ENCODE data around the gene TFAP2A.

DNA sequence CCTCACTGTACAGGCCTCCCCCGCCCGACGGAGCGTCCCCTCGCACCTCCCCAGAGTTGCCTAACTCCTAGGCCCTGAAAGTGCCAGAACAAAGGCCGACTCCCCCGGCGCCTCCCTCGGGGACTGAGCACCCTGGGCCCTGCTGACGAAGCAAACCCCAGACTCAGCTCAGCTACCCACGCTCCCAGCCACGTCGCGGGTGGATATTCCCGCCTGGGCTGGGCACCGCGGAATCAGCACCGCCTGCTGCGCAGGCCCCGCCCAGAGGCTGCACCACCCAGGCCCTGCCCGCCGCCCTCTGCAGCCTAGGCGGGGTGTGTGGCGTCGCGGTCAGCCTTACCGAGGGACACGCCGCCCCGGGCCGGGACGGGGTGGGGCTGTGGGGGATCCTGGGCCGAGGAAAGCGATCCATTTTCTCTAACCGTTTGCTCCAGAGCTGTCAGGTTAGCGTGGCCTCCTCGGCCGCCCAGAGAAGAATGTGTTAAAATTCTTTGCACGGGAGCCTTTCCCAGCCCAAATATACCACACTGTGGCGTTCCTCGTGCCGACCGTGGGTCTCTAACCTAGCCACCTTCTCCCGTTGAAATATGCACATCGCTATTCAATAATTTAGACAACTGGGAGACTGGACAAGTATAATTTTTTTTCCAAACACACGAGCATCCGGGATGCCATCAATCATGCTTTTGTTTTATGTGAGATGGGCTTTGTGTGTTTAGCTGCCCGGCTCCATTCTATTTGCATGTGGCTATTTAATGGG is 31.4 kb downstream of the TFAP2A start:
- TF ChIP-seq, protein P1, sequence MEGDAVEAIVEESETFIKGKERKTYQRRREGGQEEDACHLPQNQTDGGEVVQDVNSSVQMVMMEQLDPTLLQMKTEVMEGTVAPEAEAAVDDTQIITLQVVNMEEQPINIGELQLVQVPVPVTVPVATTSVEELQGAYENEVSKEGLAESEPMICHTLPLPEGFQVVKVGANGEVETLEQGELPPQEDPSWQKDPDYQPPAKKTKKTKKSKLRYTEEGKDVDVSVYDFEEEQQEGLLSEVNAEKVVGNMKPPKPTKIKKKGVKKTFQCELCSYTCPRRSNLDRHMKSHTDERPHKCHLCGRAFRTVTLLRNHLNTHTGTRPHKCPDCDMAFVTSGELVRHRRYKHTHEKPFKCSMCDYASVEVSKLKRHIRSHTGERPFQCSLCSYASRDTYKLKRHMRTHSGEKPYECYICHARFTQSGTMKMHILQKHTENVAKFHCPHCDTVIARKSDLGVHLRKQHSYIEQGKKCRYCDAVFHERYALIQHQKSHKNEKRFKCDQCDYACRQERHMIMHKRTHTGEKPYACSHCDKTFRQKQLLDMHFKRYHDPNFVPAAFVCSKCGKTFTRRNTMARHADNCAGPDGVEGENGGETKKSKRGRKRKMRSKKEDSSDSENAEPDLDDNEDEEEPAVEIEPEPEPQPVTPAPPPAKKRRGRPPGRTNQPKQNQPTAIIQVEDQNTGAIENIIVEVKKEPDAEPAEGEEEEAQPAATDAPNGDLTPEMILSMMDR (IDR thresholded peaks at IDR 0.05), result no peak
- no peak for TF ChIP-seq EZH2 (IDR thresholded peaks at IDR 0.05)

Data from neural progenitor cell (in vitro differentiated cells).